ENCODE data around the gene PTGDS. TPM values are rescaled to one million over a fixed set of nuclear protein-coding genes. Genes with fewer than 3 reads are reported as not detected.
"Not testable (repeated sequence)": the region's sequence is repeated elsewhere in the genome, so short reads cannot be mapped to it uniquely, and the experiment has no call there.

Gene PTGDS
- total RNA-seq, 1 experiment from 2014 or later: 3.6 TPM

GRCh38 chr9:137004285-137004684, 27.0 kb downstream of the PTGDS start:
- H3K9me3 ChIP-seq (ENCODE audit: control insufficient read depth, low read depth, low read length); H2BK20ac ChIP-seq (ENCODE audit: low read depth, low read length, poor library complexity, severe bottlenecking); H3K4me2 ChIP-seq (ENCODE audit: insufficient read depth, insufficient read length, low read length); H2AFZ ChIP-seq (ENCODE audit: low read length); H3K4ac ChIP-seq (ENCODE audit: low read depth, low read length); H3K9ac ChIP-seq (ENCODE audit: extremely low read depth, insufficient read length, low read length); H3K23me2 ChIP-seq (ENCODE audit: insufficient read length, low read depth, low read length, poor library complexity, severe bottlenecking); H3K27me3 ChIP-seq (ENCODE audit: insufficient read depth, low read length); H3K4me1 Mint-ChIP-seq; H2AK5ac ChIP-seq (ENCODE audit: insufficient read length, low read length); H4K91ac ChIP-seq (ENCODE audit: insufficient read length, low read depth, low read length); H3K27ac Mint-ChIP-seq; H3K79me1 ChIP-seq (ENCODE audit: insufficient read depth, low read depth, low read length, poor library complexity, severe bottlenecking); DNase-seq; H3K18ac ChIP-seq (ENCODE audit: insufficient read length, low read depth, low read length); H4K20me1 ChIP-seq (ENCODE audit: control insufficient read depth, insufficient read depth, insufficient read length); H2BK120ac ChIP-seq (ENCODE audit: low read depth, low read length, poor library complexity, severe bottlenecking); H2BK5ac ChIP-seq (ENCODE audit: insufficient read length, low read length); H2BK15ac ChIP-seq (ENCODE audit: low read depth, low read length); H3K79me2 ChIP-seq (ENCODE audit: insufficient read depth, low read length); H2BK12ac ChIP-seq (ENCODE audit: insufficient read length, low read depth, low read length); H3K56ac ChIP-seq (ENCODE audit: insufficient read length, low read depth, low read length); H3K27ac ChIP-seq (ENCODE audit: insufficient read length, low read depth, low read length); H3T11ph ChIP-seq (ENCODE audit: low read length); H4K8ac ChIP-seq (replicated peaks; ENCODE audit: insufficient read length, low read depth, low read length); H3K36me3 Mint-ChIP-seq (ENCODE audit: insufficient read depth in 1 of 3, low read depth in 3 of 3); H3K4me1 ChIP-seq (ENCODE audit: insufficient read depth, low read length); H3K23ac ChIP-seq (ENCODE audit: insufficient read length, low read depth, low read length); H3K4me3 Mint-ChIP-seq; H3K14ac ChIP-seq (ENCODE audit: insufficient read depth, low read length); H4K5ac ChIP-seq (ENCODE audit: insufficient read length, low read depth, low read length): not testable (repeated sequence)
- WGBS (ENCODE audit: extremely low coverage, insufficient read length, low lambda C conversion rate): no CpG with 5 or more reads among the region's 17 CpGs
- peak; percentile 67 for TF ChIP-seq CTCF (conservative IDR thresholded peaks at IDR 0.05)
- peaks cover 11% of the 10 kb centered on the region for H3K27me3 Mint-ChIP-seq (ENCODE audit: low read depth)
- H3K9me3 Mint-ChIP-seq: peaks cover 16 to 19% of the 10 kb centered on the region in 2 experiments
